H1 (cell line): ENCODE data around the gene PLA2G4A.

Experiments used
- ATF2 ChIP-seq: IDR thresholded peaks from 2 replicates; pipeline ENCODE4 v1.6.1; 2012; ENCODE audit warnings: low read length, inconsistent platforms
- CTCF ChIP-seq, 3 experiments: IDR thresholded peaks; 1 replicate in 2 of 3; 2 replicates in 1 of 3; pipeline versions ENCODE4 v1.5.1 to v1.6.1; 2011; ENCODE audit warnings: low read length in 3 of 3, mild to moderate bottlenecking in 3 of 3, inconsistent platforms in 2 of 3, low read depth in 1 of 3, moderate library complexity in 1 of 3; ENCODE audit not compliant: insufficient read depth in 1 of 3; ENCODE audit errors: control extremely low read depth in 1 of 3
- EP300 ChIP-seq, 2 experiments: IDR thresholded peaks; 1 replicate in 1 of 2; 2 replicates in 1 of 2; pipeline ENCODE4 v1.6.1; 2011 to 2012; ENCODE audit warnings: low read depth in 2 of 2, low read length in 2 of 2, mild to moderate bottlenecking in 2 of 2, borderline replicate concordance in 1 of 2, inconsistent platforms in 1 of 2, moderate library complexity in 1 of 2
- EZH2 ChIP-seq: fragments of 200-600 bp; sonication (generic); IDR thresholded peaks from 2 replicates; pipeline ENCODE4 v1.7.1; 2012; ENCODE audit warnings: low read depth, mild to moderate bottlenecking, moderate library complexity, low read length, inconsistent platforms; ENCODE audit not compliant: severe bottlenecking
- HDAC2 ChIP-seq, 2 experiments: fragments of 300-600 bp in 1 of 2; sonication (generic) in 1 of 2; IDR thresholded peaks; 2 replicates each; pipeline ENCODE4 v1.6.1; 2011 to 2012; ENCODE audit warnings: low read depth in 2 of 2, low read length in 2 of 2, mild to moderate bottlenecking in 2 of 2, moderate library complexity in 2 of 2, borderline replicate concordance in 1 of 2, inconsistent platforms in 1 of 2
- NRF1 ChIP-seq: IDR thresholded peaks from 2 replicates; pipeline ENCODE4 v1.6.1; 2011; ENCODE audit warnings: mild to moderate bottlenecking, low read depth, low read length, improper control_type of control experiment
- POLR2A ChIP-seq, 2 experiments: IDR thresholded peaks; 1 replicate in 1 of 2; 2 replicates in 1 of 2; pipeline ENCODE4 v1.6.1; 2011; ENCODE audit warnings: low read depth in 2 of 2, low read length in 2 of 2, mild to moderate bottlenecking in 2 of 2; ENCODE audit errors: control extremely low read depth in 1 of 2
- POU5F1 ChIP-seq: IDR thresholded peaks from 2 replicates; pipeline ENCODE4 v1.6.1; 2011; ENCODE audit warnings: low read depth, mild to moderate bottlenecking, low read length, moderate library complexity
- TAF1 ChIP-seq: IDR thresholded peaks from 2 replicates; pipeline ENCODE4 v1.6.1; 2011; ENCODE audit warnings: mild to moderate bottlenecking, low read depth, low read length
- YY1 ChIP-seq: IDR thresholded peaks from 2 replicates; pipeline ENCODE4 v1.6.1; 2011; ENCODE audit warnings: low read depth, mild to moderate bottlenecking, low read length

DNA sequence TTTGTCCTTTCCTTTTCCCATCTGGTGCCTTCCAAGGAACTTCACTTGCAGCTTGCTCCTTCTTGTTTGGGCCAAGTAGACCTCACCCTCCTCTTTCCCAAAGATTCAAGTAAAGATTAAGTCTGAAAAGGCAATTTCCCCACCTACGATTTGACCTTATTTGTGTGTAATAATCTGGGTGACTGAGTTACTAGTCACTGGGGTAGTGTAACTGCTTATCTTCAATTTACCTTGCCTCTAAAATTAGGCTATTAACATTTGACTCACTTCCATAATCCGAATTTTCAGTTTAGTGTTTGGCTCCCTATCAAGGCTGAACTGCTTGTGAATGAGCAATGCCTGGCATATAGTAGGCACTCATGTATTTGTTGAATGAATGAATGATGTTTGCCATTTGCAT lies 59.6 kb downstream of the PLA2G4A start:
- no peak for TF ChIP-seq YY1
- TF ChIP-seq NRF1: no peak
- no peak for TF ChIP-seq POLR2A (IDR thresholded peaks at IDR 0.05; ENCODE audit: control extremely low read depth in 1 of 2, low read depth in 2 of 2, low read length in 2 of 2)
- no peak for TF ChIP-seq POU5F1
- TF ChIP-seq EZH2: no peak
- no peak for TF ChIP-seq TAF1
- TF ChIP-seq ATF2: no peak
- no peak for TF ChIP-seq CTCF (IDR thresholded peaks at IDR 0.05; ENCODE audit: control extremely low read depth in 1 of 3, insufficient read depth in 1 of 3, low read depth in 1 of 3, low read length in 3 of 3)
- no peak for TF ChIP-seq EP300 (IDR thresholded peaks at IDR 0.05; ENCODE audit: borderline replicate concordance in 1 of 2, low read depth in 2 of 2, low read length in 2 of 2)
- TF ChIP-seq HDAC2 (IDR thresholded peaks at IDR 0.05; ENCODE audit: borderline replicate concordance in 1 of 2, low read depth in 2 of 2, low read length in 2 of 2): no peak
